Cardiac fibroblast (primary cell): Measurements from ENCODE around the gene PRSS53.

Experiments used
- DNase-seq, 2 donors: peaks; one replicate each; pipeline versions ENCODE4 v3.0.0 to v3.0.0-alpha.2; 2010; ENCODE audit warnings: low read depth in 2 of 2
- H3K4me3 ChIP-seq, 2 donors: replicated peaks in 1 of 2; 1 replicate in 1 of 2; 2 replicates in 1 of 2; pipeline ENCODE4 v1.5.1; 2011; ENCODE audit warnings: low read depth in 2 of 2, low read length in 2 of 2, mild to moderate bottlenecking in 2 of 2, moderate library complexity in 1 of 2
- CTCF ChIP-seq: IDR thresholded peaks from one replicate; pipeline ENCODE4 v1.5.1; 2011; ENCODE audit warnings: low read depth, mild to moderate bottlenecking, low read length, inconsistent platforms

The PRSS53 gene

GRCh38 chr16:31082368-31083045 is 6.2 kb downstream of the PRSS53 start:
- no peak for TF ChIP-seq CTCF
- no peak overlapping the region for H3K4me3 ChIP-seq
- DNase-seq: no peak

DNA sequence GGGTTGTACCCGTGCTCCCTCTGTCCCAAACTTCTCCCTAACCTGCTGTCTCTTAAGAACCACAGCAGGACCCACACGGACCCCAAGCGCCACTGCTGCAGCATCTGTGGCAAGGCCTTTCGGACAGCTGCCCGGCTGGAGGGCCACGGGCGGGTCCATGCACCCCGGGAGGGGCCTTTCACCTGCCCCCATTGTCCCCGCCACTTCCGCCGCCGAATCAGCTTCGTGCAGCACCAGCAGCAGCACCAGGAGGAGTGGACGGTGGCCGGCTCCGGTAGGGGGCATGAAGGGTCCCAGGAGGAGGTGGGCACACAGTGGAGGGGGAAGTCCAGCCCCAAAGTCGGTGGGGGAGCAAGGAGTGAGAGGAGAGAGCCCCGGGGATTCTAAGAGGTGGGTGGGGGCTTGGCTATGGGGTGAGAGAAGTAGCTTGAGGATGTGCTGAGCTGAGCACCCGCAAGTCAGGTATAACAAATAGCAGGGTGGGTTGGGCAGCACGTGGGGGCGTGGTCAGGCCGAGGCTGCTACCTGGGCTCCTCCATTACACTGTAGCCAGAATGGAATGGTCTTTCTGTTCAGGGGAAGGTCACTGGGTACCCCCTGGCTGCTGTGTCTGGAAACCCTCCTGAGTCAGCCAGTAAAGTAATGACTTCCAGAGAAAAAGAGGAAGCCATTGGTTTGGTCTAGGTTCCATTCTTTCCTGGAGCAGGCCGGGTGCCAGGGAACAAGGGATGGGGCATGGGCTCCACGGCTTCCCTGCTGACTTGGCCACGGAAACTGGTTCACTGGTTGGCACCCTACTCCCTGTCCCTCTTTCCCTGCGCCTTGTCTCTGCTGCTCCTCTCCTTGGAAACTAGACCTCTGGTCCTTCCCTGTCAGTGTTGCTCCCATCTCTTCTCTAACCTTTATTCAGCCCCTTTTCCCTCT is 7.1 kb downstream of the PRSS53 start:
- H3K4me3 ChIP-seq: no peak overlapping the region
- no peak for TF ChIP-seq CTCF
- no peak for DNase-seq

- no peak overlapping the region for H3K4me3 ChIP-seq
- no peak for TF ChIP-seq CTCF
- no peak for DNase-seq
Observed at GRCh38 chr16:31080756-31081419, 7.9 kb downstream of the PRSS53 start.

- no peak for TF ChIP-seq CTCF
- no peak overlapping the region for H3K4me3 ChIP-seq
- DNase-seq: no peak
Observed at GRCh38 chr16:31080035-31080629, 8.6 kb downstream of the PRSS53 start.

DNA sequence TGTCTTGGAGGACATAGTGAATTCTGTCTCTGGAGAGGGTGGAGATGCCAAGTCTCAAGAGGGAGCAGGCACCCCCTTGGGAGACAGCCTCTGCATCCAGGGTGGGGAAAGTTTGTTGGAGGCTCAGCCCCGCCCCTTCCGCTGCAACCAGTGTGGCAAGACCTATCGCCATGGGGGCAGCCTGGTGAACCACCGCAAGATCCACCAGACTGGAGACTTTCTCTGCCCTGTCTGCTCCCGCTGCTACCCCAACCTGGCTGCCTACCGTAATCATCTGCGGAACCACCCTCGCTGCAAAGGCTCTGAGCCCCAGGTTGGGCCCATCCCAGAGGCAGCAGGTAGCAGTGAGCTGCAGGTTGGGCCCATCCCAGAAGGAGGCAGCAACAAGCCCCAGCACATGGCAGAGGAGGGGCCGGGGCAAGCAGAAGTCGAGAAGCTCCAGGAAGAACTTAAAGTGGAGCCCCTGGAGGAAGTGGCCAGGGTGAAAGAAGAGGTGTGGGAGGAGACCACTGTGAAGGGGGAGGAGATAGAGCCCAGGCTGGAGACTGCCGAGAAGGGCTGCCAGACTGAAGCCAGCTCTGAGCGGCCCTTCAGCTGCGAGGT is 9.3 kb downstream of the PRSS53 start:
- no peak for TF ChIP-seq CTCF
- DNase-seq: no peak
- H3K4me3 ChIP-seq: no peak overlapping the region
